Measurements from ENCODE around the gene CCDC9. TPM values are rescaled to one million over a fixed set of nuclear protein-coding genes. Genes with fewer than 3 reads are reported as not detected.
"Not testable (repeated sequence)": the region's sequence is repeated elsewhere in the genome, so short reads cannot be mapped to it uniquely, and the experiment has no call there.

Gene CCDC9
- total RNA-seq, 1 donor from 2014 or later, result 4.2 TPM

GRCh38 chr19:47260476-47260875 is 4.2 kb downstream of the CCDC9 start:
- Histone ChIP-seq H3K36me3 (ENCODE audit: control insufficient read depth in 3 of 3, insufficient read depth in 3 of 3, low read length in 3 of 3) (peaks cover 50 to 56% (median 50%) of the 10 kb centered on the region in 3 donors), H3K27me3 (ENCODE audit: control insufficient read depth in 3 of 3, insufficient read depth in 3 of 3, low read length in 3 of 3) (no peaks in the 10 kb centered on the region), H3K4me3 (ENCODE audit: low read length in 3 of 3) (no peak overlapping the region), H3K4me1 (ENCODE audit: control insufficient read depth in 3 of 3, insufficient read depth in 3 of 3, low read length in 3 of 3) (peaks cover 15 to 33% (median 23%) of the 10 kb centered on the region in 3 donors), H3K9ac (ENCODE audit: low read depth in 1 of 3, low read length in 3 of 3) (no peak overlapping the region), H3K9me3 (ENCODE audit: control insufficient read depth in 3 of 3, low read length in 3 of 3) (no peaks in the 10 kb centered on the region), H3K27ac (ENCODE audit: low read depth, low read length) (no peak overlapping the region)

GRCh38 chr19:47261946-47262793 is 5.8 kb downstream of the CCDC9 start:
- not testable (repeated sequence) for H3K27ac ChIP-seq (ENCODE audit: low read depth, low read length); H3K4me3 ChIP-seq (ENCODE audit: low read length in 3 of 3); H3K27me3 ChIP-seq (ENCODE audit: control insufficient read depth in 3 of 3, insufficient read depth in 3 of 3, low read length in 3 of 3); H3K9me3 ChIP-seq (ENCODE audit: control insufficient read depth in 3 of 3, low read length in 3 of 3); H3K9ac ChIP-seq (ENCODE audit: low read depth in 1 of 3, low read length in 3 of 3)
- peaks cover 18 to 35% (median 23%) of the 10 kb centered on the region in 3 donors for H3K4me1 ChIP-seq (ENCODE audit: control insufficient read depth in 3 of 3, insufficient read depth in 3 of 3, low read length in 3 of 3)
- H3K36me3 ChIP-seq (ENCODE audit: control insufficient read depth in 3 of 3, insufficient read depth in 3 of 3, low read length in 3 of 3), result peaks cover 57 to 65% (median 58%) of the 10 kb centered on the region in 3 donors

GRCh38 chr19:47264629-47265028 is 8.3 kb downstream of the CCDC9 start:
- no peak overlapping the region for H3K4me3 ChIP-seq (ENCODE audit: low read length in 3 of 3)
- H3K9me3 ChIP-seq (ENCODE audit: control insufficient read depth in 3 of 3, low read length in 3 of 3), result no peaks in the 10 kb centered on the region

GRCh38 chr19:47266401-47266941 is 10.1 kb downstream of the CCDC9 start:
- Histone ChIP-seq H3K27me3 (ENCODE audit: control insufficient read depth in 3 of 3, insufficient read depth in 3 of 3, low read length in 3 of 3) (no peaks in the 10 kb centered on the region), H3K9me3 (ENCODE audit: control insufficient read depth in 3 of 3, low read length in 3 of 3) (no peaks in the 10 kb centered on the region), H3K4me3 (ENCODE audit: low read length in 3 of 3) (no peak overlapping the region), H3K9ac (ENCODE audit: low read depth in 1 of 3, low read length in 3 of 3) (peak overlapping the region in 2 of 3 donors; percentile 60 to 61), H3K36me3 (ENCODE audit: control insufficient read depth in 3 of 3, insufficient read depth in 3 of 3, low read length in 3 of 3) (peaks cover 43 to 57% (median 54%) of the 10 kb centered on the region in 3 donors), H3K27ac (ENCODE audit: low read depth, low read length) (peak overlapping the region; percentile 45), H3K4me1 (ENCODE audit: control insufficient read depth in 3 of 3, insufficient read depth in 3 of 3, low read length in 3 of 3) (peaks cover 11 to 13% (median 11%) of the 10 kb centered on the region in 3 donors)

More at GRCh38 chr19:47264629-47265028, 8.3 kb downstream of the CCDC9 start:
- H3K27me3 ChIP-seq (ENCODE audit: control insufficient read depth in 3 of 3, insufficient read depth in 3 of 3, low read length in 3 of 3), result no peaks in the 10 kb centered on the region
- H3K4me1 ChIP-seq (ENCODE audit: control insufficient read depth in 3 of 3, insufficient read depth in 3 of 3, low read length in 3 of 3), result peaks cover 11 to 19% (median 11%) of the 10 kb centered on the region in 3 donors
- no peak overlapping the region for H3K27ac ChIP-seq (ENCODE audit: low read depth, low read length)
- no peak overlapping the region for H3K9ac ChIP-seq (ENCODE audit: low read depth in 1 of 3, low read length in 3 of 3)
- peaks cover 45 to 57% (median 55%) of the 10 kb centered on the region in 3 donors for H3K36me3 ChIP-seq (ENCODE audit: control insufficient read depth in 3 of 3, insufficient read depth in 3 of 3, low read length in 3 of 3)

- peak overlapping the region in 1 of 3 donors; percentile 60 for H3K9ac ChIP-seq (ENCODE audit: low read depth in 1 of 3, low read length in 3 of 3)
- H3K36me3 ChIP-seq (ENCODE audit: control insufficient read depth in 3 of 3, insufficient read depth in 3 of 3, low read length in 3 of 3), result peaks cover 44 to 60% (median 53%) of the 10 kb centered on the region in 3 donors
- H3K9me3 ChIP-seq (ENCODE audit: control insufficient read depth in 3 of 3, low read length in 3 of 3), result no peaks in the 10 kb centered on the region
- no peak overlapping the region for H3K4me3 ChIP-seq (ENCODE audit: low read length in 3 of 3)
- peak overlapping the region; percentile 45 for H3K27ac ChIP-seq (ENCODE audit: low read depth, low read length)
- H3K27me3 ChIP-seq (ENCODE audit: control insufficient read depth in 3 of 3, insufficient read depth in 3 of 3, low read length in 3 of 3), result no peaks in the 10 kb centered on the region
- H3K4me1 ChIP-seq (ENCODE audit: control insufficient read depth in 3 of 3, insufficient read depth in 3 of 3, low read length in 3 of 3), result peaks cover 11 to 14% (median 11%) of the 10 kb centered on the region in 3 donors
Observed at GRCh38 chr19:47267350-47267759, 11.0 kb downstream of the CCDC9 start.

- no peak overlapping the region for H3K4me3 ChIP-seq (ENCODE audit: low read length in 3 of 3)
- peaks cover 41 to 54% (median 50%) of the 10 kb centered on the region in 3 donors for H3K36me3 ChIP-seq (ENCODE audit: control insufficient read depth in 3 of 3, insufficient read depth in 3 of 3, low read length in 3 of 3)
- peaks cover 14 to 21% (median 15%) of the 10 kb centered on the region in 3 donors for H3K4me1 ChIP-seq (ENCODE audit: control insufficient read depth in 3 of 3, insufficient read depth in 3 of 3, low read length in 3 of 3)
- no peaks in the 10 kb centered on the region for H3K27me3 ChIP-seq (ENCODE audit: control insufficient read depth in 3 of 3, insufficient read depth in 3 of 3, low read length in 3 of 3)
- H3K27ac ChIP-seq (ENCODE audit: low read depth, low read length), result no peak overlapping the region
- no peak overlapping the region for H3K9ac ChIP-seq (ENCODE audit: low read depth in 1 of 3, low read length in 3 of 3)
- H3K9me3 ChIP-seq (ENCODE audit: control insufficient read depth in 3 of 3, low read length in 3 of 3), result no peaks in the 10 kb centered on the region
Observed at GRCh38 chr19:47268028-47268427, 11.7 kb downstream of the CCDC9 start.

GRCh38 chr19:47269596-47269995 is 13.3 kb downstream of the CCDC9 start:
- peaks cover 21 to 31% (median 25%) of the 10 kb centered on the region in 3 donors for H3K4me1 ChIP-seq (ENCODE audit: control insufficient read depth in 3 of 3, insufficient read depth in 3 of 3, low read length in 3 of 3)
- H3K9ac ChIP-seq (ENCODE audit: low read depth in 1 of 3, low read length in 3 of 3), result peak overlapping the region in 1 of 3 donors; percentile 33
- no peaks in the 10 kb centered on the region for H3K9me3 ChIP-seq (ENCODE audit: control insufficient read depth in 3 of 3, low read length in 3 of 3)
- H3K36me3 ChIP-seq (ENCODE audit: control insufficient read depth in 3 of 3, insufficient read depth in 3 of 3, low read length in 3 of 3), result peaks cover 35 to 45% (median 44%) of the 10 kb centered on the region in 3 donors
- no peaks in the 10 kb centered on the region for H3K27me3 ChIP-seq (ENCODE audit: control insufficient read depth in 3 of 3, insufficient read depth in 3 of 3, low read length in 3 of 3)
- H3K27ac ChIP-seq (ENCODE audit: low read depth, low read length), result no peak overlapping the region
- no peak overlapping the region for H3K4me3 ChIP-seq (ENCODE audit: low read length in 3 of 3)

- Histone ChIP-seq H3K9ac (ENCODE audit: low read depth in 1 of 3, low read length in 3 of 3) (no peak overlapping the region), H3K27ac (ENCODE audit: low read depth, low read length) (no peak overlapping the region), H3K9me3 (ENCODE audit: control insufficient read depth in 3 of 3, low read length in 3 of 3) (no peaks in the 10 kb centered on the region), H3K4me3 (ENCODE audit: low read length in 3 of 3) (no peak overlapping the region), H3K4me1 (ENCODE audit: control insufficient read depth in 3 of 3, insufficient read depth in 3 of 3, low read length in 3 of 3) (peaks cover 22 to 38% (median 29%) of the 10 kb centered on the region in 3 donors), H3K36me3 (ENCODE audit: control insufficient read depth in 3 of 3, insufficient read depth in 3 of 3, low read length in 3 of 3) (peaks cover 28 to 37% (median 37%) of the 10 kb centered on the region in 3 donors), H3K27me3 (ENCODE audit: control insufficient read depth in 3 of 3, insufficient read depth in 3 of 3, low read length in 3 of 3) (no peaks in the 10 kb centered on the region)
Observed at GRCh38 chr19:47270408-47270807, 14.1 kb downstream of the CCDC9 start.

GRCh38 chr19:47271949-47272348 is 15.6 kb downstream of the CCDC9 start:
- Histone ChIP-seq H3K36me3 (ENCODE audit: control insufficient read depth in 3 of 3, insufficient read depth in 3 of 3, low read length in 3 of 3) (peaks cover 22 to 29% (median 27%) of the 10 kb centered on the region in 3 donors), H3K4me1 (ENCODE audit: control insufficient read depth in 3 of 3, insufficient read depth in 3 of 3, low read length in 3 of 3) (peaks cover 28 to 43% (median 36%) of the 10 kb centered on the region in 3 donors), H3K9ac (ENCODE audit: low read depth in 1 of 3, low read length in 3 of 3) (peak overlapping the region in 1 of 3 donors; percentile 32), H3K4me3 (ENCODE audit: low read length in 3 of 3) (no peak overlapping the region), H3K27ac (ENCODE audit: low read depth, low read length) (no peak overlapping the region), H3K9me3 (ENCODE audit: control insufficient read depth in 3 of 3, low read length in 3 of 3) (no peaks in the 10 kb centered on the region), H3K27me3 (ENCODE audit: control insufficient read depth in 3 of 3, insufficient read depth in 3 of 3, low read length in 3 of 3) (no peaks in the 10 kb centered on the region)
